HG03354 (cell line): ENCODE data around the gene CLCN1.

Experiments used
- ATAC-seq: cut with Tn5 transposase; IDR thresholded peaks from one replicate; pipeline ENCODE4 v1.9.1; 2021; ENCODE audit warnings: mild to moderate bottlenecking; ENCODE audit not compliant: unreplicated experiment, poor library complexity, severe bottlenecking

CLCN1 gene

GRCh38 chr7:143290293-143290692, 25.6 kb upstream of the CLCN1 start:
- no peak for ATAC-seq

GRCh38 chr7:143292876-143293275, 23.0 kb upstream of the CLCN1 start:
- ATAC-seq, result no peak

- ATAC-seq, result no peak
Measured at GRCh38 chr7:143295870-143296269, 20.0 kb upstream of the CLCN1 start.

GRCh38 chr7:143296686-143297085, 19.2 kb upstream of the CLCN1 start:
- ATAC-seq, result no peak

GRCh38 chr7:143299346-143299745, 16.6 kb upstream of the CLCN1 start:
- no peak for ATAC-seq

- ATAC-seq, result peak; percentile 67
Measured at GRCh38 chr7:143299840-143300239, 16.1 kb upstream of the CLCN1 start.

GRCh38 chr7:143300959-143301935, 14.7 kb upstream of the CLCN1 start:
- ATAC-seq, result no peak

GRCh38 chr7:143303733-143304132, 12.2 kb upstream of the CLCN1 start:
- no peak for ATAC-seq

GRCh38 chr7:143304938-143305337, 11.0 kb upstream of the CLCN1 start:
- ATAC-seq, result no peak

- peak; percentile 54 for ATAC-seq
Measured at GRCh38 chr7:143305423-143306070, 10.4 kb upstream of the CLCN1 start.

GRCh38 chr7:143308632-143309031, 7.3 kb upstream of the CLCN1 start:
- no peak for ATAC-seq

- no peak for ATAC-seq
Measured at GRCh38 chr7:143314127-143314526, 1.8 kb upstream of the CLCN1 start.

GRCh38 chr7:143316492-143316891, 581 bp downstream of the CLCN1 start:
- no peak for ATAC-seq

- no peak for ATAC-seq
Measured at GRCh38 chr7:143318661-143319060, 2.8 kb downstream of the CLCN1 start.

GRCh38 chr7:143320620-143321019, 4.7 kb downstream of the CLCN1 start:
- no peak for ATAC-seq

GRCh38 chr7:143321242-143321641, 5.3 kb downstream of the CLCN1 start:
- no peak for ATAC-seq

GRCh38 chr7:143321734-143322133, 5.8 kb downstream of the CLCN1 start:
- no peak for ATAC-seq

- ATAC-seq, result no peak
Measured at GRCh38 chr7:143322760-143323633, 7.1 kb downstream of the CLCN1 start.

GRCh38 chr7:143323653-143324052, 7.7 kb downstream of the CLCN1 start:
- ATAC-seq, result no peak

- peak; percentile 78 for ATAC-seq
Measured at GRCh38 chr7:143325240-143325639, 9.3 kb downstream of the CLCN1 start.
